Measurements from ENCODE around the gene CTSC.
"Not testable (repeated sequence)": the region's sequence is repeated elsewhere in the genome, so short reads cannot be mapped to it uniquely, and the experiment has no call there.

The CTSC gene

GRCh38 chr11:88277349-88277915 lies 60.1 kb downstream of the CTSC start:
- DNase-seq, result no peak

- no peak for DNase-seq
Observed at GRCh38 chr11:88275636-88276035, 61.9 kb downstream of the CTSC start.

GRCh38 chr11:88266919-88267318 lies 70.6 kb downstream of the CTSC start:
- no peak for DNase-seq

DNA sequence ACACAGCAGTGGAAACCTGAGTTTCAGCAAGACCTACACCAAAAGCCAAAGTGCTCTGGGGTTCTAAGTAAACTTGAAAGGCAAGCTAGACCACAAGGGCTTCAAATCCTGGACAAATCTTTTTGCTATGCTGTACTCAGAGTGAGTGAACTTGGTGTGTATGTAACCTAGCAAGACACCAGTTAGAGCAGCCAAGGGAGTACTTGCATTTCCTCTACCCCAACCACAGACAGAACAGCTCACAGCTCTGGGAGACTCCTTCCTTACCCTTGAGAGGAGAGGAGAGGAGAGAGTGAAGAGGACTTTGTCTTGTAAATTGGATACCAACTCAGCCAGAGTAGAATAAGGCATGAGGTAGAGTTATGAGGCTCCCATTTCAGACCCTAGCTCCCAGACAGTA lies 71.4 kb downstream of the CTSC start:
- DNase-seq, result no peak

DNA sequence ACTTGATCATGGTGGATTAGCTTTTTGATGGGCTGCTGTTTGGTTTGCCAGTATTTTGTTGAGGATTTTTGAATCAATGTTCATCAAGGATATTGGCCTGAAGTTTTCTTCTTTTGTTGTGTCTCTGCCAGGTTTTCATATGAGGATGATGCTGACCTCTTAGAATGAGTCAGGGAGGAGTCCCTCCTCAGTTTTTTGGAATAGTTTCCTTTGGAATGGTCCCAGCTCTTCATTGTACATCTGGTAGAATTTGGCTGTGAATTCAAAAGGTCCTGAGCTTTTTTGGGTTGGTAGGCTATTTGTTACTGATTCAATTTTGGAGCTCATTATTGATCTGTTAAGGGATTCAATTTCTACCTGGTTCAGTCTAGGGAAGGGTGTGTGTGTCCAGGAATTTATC lies 78.1 kb downstream of the CTSC start:
- no peak for DNase-seq

DNA sequence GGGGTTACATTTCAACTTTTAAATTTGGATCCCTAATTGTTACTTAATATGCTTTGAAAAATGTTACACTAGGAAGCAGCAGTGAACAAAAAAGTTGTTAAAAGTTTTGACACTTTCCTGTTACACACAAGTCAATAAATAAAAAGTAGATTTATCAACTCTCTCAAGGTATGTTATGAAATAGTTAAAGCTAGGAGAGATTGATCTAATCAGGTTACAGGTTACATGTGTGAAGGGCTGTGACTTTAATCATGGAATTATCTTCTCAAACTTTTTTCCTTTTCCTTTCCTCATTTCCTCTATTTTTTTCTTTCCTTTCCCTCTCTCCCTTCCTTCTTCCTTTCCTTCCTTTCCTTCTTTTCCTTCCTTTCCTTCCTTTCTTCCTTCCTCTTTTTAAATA lies 85.3 kb downstream of the CTSC start:
- no peak for DNase-seq

DNA sequence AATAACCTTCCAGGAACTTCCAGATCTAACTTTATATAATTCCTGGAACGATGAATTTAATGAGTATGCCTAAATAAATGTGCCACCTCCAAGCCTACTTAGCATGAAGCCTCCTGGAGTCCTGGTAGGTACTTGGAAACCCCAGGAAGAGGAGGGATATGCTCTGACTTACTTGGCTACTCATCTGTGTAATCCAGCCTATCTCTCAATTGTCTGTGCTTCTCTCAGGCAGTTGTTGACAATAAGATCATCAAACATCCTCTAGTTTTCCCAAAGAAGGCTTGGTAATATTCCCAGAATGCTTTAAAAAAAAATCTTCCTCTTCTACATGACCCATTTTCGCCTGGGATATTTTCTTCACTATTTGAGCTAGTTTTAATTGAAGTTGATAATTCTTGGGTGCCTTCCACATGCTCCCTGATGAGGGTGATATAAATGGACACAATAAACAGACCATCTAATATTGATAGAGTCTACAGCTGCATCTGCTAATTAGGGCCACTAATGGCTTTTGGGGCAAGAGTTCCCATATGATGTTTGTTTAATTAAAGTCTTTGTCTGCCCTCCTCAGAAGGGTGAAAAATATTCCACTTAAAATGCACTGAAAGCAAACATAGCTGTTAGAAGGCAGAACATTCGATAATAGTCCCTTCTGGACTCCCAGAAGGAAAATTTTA lies 86.8 kb downstream of the CTSC start:
- DNase-seq, result no peak

GRCh38 chr11:88249706-88250105 lies 87.8 kb downstream of the CTSC start:
- DNase-seq, result no peak

DNA sequence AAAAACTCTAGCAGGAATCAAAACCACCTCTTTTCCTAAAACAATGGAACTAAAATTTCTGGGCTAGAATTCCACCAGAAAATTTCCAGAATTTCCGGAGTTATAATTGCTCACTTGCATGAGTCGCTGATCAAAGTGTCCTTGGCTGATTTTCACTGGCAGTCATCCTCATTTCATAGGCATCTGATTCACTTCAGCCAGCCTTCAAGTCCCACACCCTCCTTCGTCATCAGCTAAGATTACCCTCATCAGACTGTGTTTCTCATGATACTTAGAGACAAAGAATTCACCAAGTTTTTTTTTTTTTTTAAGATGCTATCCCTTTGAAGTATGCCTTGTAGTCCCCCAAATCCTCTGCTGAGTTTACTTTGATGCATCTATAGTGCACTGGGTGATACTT lies 90.8 kb downstream of the CTSC start:
- no peak for DNase-seq

- not testable (repeated sequence) for DNase-seq
Observed at GRCh38 chr11:88245576-88245975, 92.0 kb downstream of the CTSC start.
